ENCODE data around the gene TUSC7.

- TF ChIP-seq SP1 (IDR thresholded peaks at IDR 0.05) (no peak), ELF4 (IDR thresholded peaks at IDR 0.05) (no peak), FOXK2 (IDR thresholded peaks at IDR 0.05) (no peak)
- TF ChIP-seq, protein P1, sequence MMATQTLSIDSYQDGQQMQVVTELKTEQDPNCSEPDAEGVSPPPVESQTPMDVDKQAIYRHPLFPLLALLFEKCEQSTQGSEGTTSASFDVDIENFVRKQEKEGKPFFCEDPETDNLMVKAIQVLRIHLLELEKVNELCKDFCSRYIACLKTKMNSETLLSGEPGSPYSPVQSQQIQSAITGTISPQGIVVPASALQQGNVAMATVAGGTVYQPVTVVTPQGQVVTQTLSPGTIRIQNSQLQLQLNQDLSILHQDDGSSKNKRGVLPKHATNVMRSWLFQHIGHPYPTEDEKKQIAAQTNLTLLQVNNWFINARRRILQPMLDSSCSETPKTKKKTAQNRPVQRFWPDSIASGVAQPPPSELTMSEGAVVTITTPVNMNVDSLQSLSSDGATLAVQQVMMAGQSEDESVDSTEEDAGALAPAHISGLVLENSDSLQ (IDR thresholded peaks at IDR 0.05): no peak
Measured at GRCh38 chr3:116678853-116679252, 30.7 kb upstream of the TUSC7 start.

Data from HEK293T (cell line).